ENCODE measurements around the gene AQP3. TPM values are rescaled to one million over a fixed set of nuclear protein-coding genes. Genes with fewer than 3 reads are reported as not detected.

The AQP3 gene
- total and polyA plus RNA-seq, 2 of the 8 experiments (the other 6 are each of a cell fraction or from before 2014, with no cell fraction given), result 2.6 to 7.6 TPM

- Histone ChIP-seq H3K23ac (ENCODE audit: insufficient read length) (no peak overlapping the region), H2BK20ac (ENCODE audit: low read length) (0 out of 2 replicates have a peak overlapping the region, but pooled peaks have one; percentile 16), H2BK12ac (ENCODE audit: low read depth, low read length) (no peak overlapping the region), H4K8ac (ENCODE audit: extremely low read depth, insufficient read depth, low read length) (peak overlapping the region; percentile 88; the same call in 1 of the 2 replicates), H3K27ac (ENCODE audit: low read depth, low read length) (no peak overlapping the region), H3K4me2 (ENCODE audit: insufficient read depth in 1 of 2, low read depth in 2 of 2, low read length in 2 of 2) (no peak overlapping the region), H3K4ac (replicated peaks; ENCODE audit: insufficient read length, low read depth, low read length) (no peak overlapping the region), H3K56ac (replicated peaks; ENCODE audit: insufficient read length, low read depth, low read length) (no peak overlapping the region), H3K27me3 (replicated peaks in 1 of 4; ENCODE audit: control insufficient read depth in 3 of 4, extremely low read depth in 1 of 4, insufficient read depth in 3 of 4, low read length in 3 of 4) (peaks cover 0 to 5% (median under 1%) of the 10 kb centered on the region in 4 experiments; a peak in 3 of 7 replicates), H2BK120ac (replicated peaks; ENCODE audit: low read depth, low read length) (no peak overlapping the region), H3K4me1 (replicated peaks in 1 of 4; ENCODE audit: control insufficient read depth in 3 of 4, insufficient read depth in 4 of 4, low read length in 3 of 4) (peaks cover 0 to 8% (median 6%) of the 10 kb centered on the region in 4 experiments; a peak in 5 of 7 replicates), H3K18ac (ENCODE audit: extremely low read depth, low read length) (peak overlapping the region; percentile 60; the same call in 1 of the 2 replicates), H3K36me3 (ENCODE audit: control insufficient read depth in 2 of 4, insufficient read depth in 4 of 4, low read length in 3 of 4) (no peaks in the 10 kb centered on the region), H3K9ac (replicated peaks in 1 of 4; ENCODE audit: extremely low read depth in 1 of 4, low read depth in 3 of 4, low read length in 3 of 4) (no peak overlapping the region), H3K23me2 (ENCODE audit: low read depth, low read length) (no peaks in the 10 kb centered on the region), H3K79me2 (ENCODE audit: control insufficient read depth in 1 of 2, insufficient read depth in 2 of 2, low read length in 2 of 2) (no peaks in the 10 kb centered on the region), H2BK15ac (ENCODE audit: low read length) (no peak overlapping the region), H3K4me3 (ENCODE audit: extremely low read depth in 1 of 4, insufficient read depth in 2 of 4, low read depth in 3 of 4, low read length in 4 of 4) (no peak overlapping the region), H3K9me3 (ENCODE audit: insufficient read depth in 2 of 2, low read depth in 1 of 2, low read length in 1 of 2) (no peaks in the 10 kb centered on the region), H3K79me1 (ENCODE audit: low read depth, low read length) (no peaks in the 10 kb centered on the region), H3K14ac (ENCODE audit: insufficient read length) (no peak overlapping the region), H2AK5ac (ENCODE audit: low read depth, low read length) (no peak overlapping the region; the same call in 1 of the 2 replicates), H2AFZ (ENCODE audit: low read length) (peak overlapping the region; percentile 77), H4K91ac (replicated peaks; ENCODE audit: insufficient read length, low read length) (peak overlapping the region; percentile 39), H4K20me1 (replicated peaks in 1 of 2; ENCODE audit: control insufficient read depth in 1 of 2, insufficient read depth in 2 of 2, low read length in 2 of 2) (no peaks in the 10 kb centered on the region), H2BK5ac (ENCODE audit: low read depth, low read length) (no peak overlapping the region), H4K5ac (ENCODE audit: insufficient read length, low read depth, low read length) (peak overlapping the region; percentile 39)
- 97% methylated on average over 3 of the region's 3 CpGs; no CpG with 5 or more reads in 1 of the 2 experiments for WGBS, 2 experiments (ENCODE audit: extremely low coverage in 1 of 2, insufficient coverage in 1 of 2, insufficient read length in 1 of 2, insufficient replicate concordance in 2 of 2, low coverage in 1 of 2, low lambda C conversion rate in 2 of 2, missing lambda C conversion rate in 1 of 2)
- ChIA-PET POLR2A (ENCODE audit: partially characterized antibody) (interaction anchor here (0.7 to 2.3 kb wide), 16 partner anchors 10 to 428 kb away, joined by 3 to 9 read pairs (median 4); partner anchors contain the start of genes ANKRD18B, DNAJA1, NFX1 and NOL6), CTCF (ENCODE audit: partially characterized antibody) (interaction anchor here (0.6 to 21.6 kb wide), 30 partner anchors 11 to 303 kb away, joined by 3 to 358 read pairs (median 4); partner anchors contain the start of genes AQP7 and NOL6)
- no peak for DNase-seq (ENCODE audit: low read depth in 1 of 2, low spot score in 2 of 2)
- TF ChIP-seq EGR1 (IDR thresholded peaks at IDR 0.05; ENCODE audit: borderline replicate concordance, low read depth, low read length), result no peak
- TF ChIP-seq CBX5 (IDR thresholded peaks at IDR 0.05; ENCODE audit: low read depth, low read length), result no peak
- no peak for TF ChIP-seq USF2 (IDR thresholded peaks at IDR 0.05; ENCODE audit: low read length)
- TF ChIP-seq CEBPB (IDR thresholded peaks at IDR 0.05; ENCODE audit: low read depth, low read length), result no peak
- TF ChIP-seq KDM1A (IDR thresholded peaks at IDR 0.05; ENCODE audit: borderline replicate concordance, low read length), result peak; percentile 34; the same call in 1 of the 2 replicates
- TF ChIP-seq POLR2A (IDR thresholded peaks at IDR 0.05; ENCODE audit: control extremely low read depth in 1 of 2, low read depth in 2 of 2, low read length in 2 of 2), result no peak
- 0 out of 2 replicates have a peak, but pooled peaks have one; percentile 30 for TF ChIP-seq TAF1 (IDR thresholded peaks at IDR 0.05; ENCODE audit: low read depth, low read length)
- TF ChIP-seq RNF2 (IDR thresholded peaks at IDR 0.05; ENCODE audit: borderline replicate concordance, low read depth, low read length, missing control alignments, poor library complexity, severe bottlenecking), result no peak
- no peak for TF ChIP-seq ZNF274 (IDR thresholded peaks at IDR 0.05; ENCODE audit: borderline replicate concordance, extremely low read depth, low read length)
- no peak for TF ChIP-seq POLR2AphosphoS5 (IDR thresholded peaks at IDR 0.05; ENCODE audit: low read depth, low read length)
- no peak for FAIRE-seq
Observed at GRCh38 chr9:33453286-33453860, 6.0 kb upstream of the AQP3 start.
